MV-4-11 (cell line): ENCODE measurements around the gene MAP3K4.

Experiments
- DNase-seq: peaks from one replicate; lab custom pipeline; 2025; lab: John Stamatoyannopoulos, UW

Gene MAP3K4

DNA sequence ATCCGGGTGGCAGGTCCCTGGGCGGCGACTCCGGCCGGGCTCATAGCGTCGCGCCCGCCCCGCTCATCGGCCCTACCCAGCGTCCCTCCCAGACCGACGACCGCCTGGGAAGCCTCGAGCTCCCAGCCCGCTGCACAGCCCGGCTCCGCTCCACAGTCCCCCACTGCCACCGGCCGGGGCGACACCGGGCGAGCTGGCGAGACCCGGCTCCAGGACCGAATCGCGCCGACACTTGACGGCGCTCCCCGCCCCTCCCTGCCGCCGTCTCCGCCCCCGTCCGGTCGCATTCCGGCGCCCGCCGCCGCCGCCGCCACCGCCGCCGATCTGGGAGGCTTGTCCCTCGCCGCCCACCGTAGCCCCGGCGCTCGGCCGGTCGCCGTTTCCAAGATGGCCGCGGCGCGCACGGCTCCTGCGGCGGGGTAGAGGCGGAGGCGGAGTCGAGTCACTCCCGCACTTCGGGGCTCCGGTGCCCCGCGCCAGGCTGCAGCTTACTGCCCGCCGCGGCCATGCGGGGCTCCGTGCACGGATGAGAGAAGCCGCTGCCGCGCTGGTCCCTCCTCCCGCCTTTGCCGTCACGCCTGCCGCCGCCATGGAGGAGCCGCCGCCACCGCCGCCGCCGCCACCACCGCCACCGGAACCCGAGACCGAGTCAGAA, at the start of gene MAP3K4:
TSS of gene MAP3K4 (plus strand) at position 364 of the 655 bp plus-strand sequence. CDS start at position 527, 163 bp downstream.
- DNase-seq, result peak; percentile 49

DNA sequence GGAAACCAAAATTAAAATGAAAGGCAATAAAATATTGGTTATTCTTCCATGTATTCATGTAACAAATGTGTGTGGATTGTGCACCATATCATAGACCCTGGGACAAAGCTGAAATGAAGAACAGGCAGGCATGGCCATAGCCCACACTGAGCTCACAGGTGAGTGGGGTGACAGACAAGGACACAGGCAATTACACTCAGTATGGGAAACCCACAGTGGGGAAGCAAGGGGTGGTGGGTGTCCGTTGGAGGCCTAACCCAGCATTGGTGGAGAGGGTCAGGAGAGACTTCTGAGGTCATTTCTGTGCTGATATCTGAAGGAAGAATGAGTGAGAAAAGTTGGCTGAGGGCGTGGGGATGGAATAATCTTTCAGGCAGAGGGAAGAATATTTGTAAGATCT, 47.6 kb upstream of the MAP3K4 start:
- no peak for DNase-seq

- no peak for DNase-seq
Measured at GRCh38 chr6:160945516-160946177, 45.9 kb upstream of the MAP3K4 start.

- no peak for DNase-seq
Measured at GRCh38 chr6:160949531-160949930, 42.0 kb upstream of the MAP3K4 start.

DNA sequence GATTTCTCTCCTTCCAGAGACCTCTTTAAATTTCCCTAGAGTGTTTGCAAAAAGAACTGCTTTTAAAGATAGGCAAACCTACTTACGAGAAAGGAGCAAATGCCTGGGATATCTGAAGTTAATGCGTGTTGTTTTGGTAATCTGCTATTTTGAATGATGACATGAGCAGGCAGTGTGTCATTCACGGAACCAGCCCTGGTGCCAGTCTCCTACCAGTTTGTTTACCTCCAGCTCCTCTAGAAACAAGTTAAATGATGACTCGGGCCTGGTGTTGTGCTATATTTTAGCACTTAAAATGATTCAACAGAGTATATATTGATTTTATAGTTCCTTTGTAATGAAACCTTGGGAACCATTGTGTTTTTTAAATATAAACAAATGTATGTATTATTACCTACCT, 41.1 kb upstream of the MAP3K4 start:
- DNase-seq, result no peak

GRCh38 chr6:160951187-160952030, 40.2 kb upstream of the MAP3K4 start:
- DNase-seq, result no peak

DNA sequence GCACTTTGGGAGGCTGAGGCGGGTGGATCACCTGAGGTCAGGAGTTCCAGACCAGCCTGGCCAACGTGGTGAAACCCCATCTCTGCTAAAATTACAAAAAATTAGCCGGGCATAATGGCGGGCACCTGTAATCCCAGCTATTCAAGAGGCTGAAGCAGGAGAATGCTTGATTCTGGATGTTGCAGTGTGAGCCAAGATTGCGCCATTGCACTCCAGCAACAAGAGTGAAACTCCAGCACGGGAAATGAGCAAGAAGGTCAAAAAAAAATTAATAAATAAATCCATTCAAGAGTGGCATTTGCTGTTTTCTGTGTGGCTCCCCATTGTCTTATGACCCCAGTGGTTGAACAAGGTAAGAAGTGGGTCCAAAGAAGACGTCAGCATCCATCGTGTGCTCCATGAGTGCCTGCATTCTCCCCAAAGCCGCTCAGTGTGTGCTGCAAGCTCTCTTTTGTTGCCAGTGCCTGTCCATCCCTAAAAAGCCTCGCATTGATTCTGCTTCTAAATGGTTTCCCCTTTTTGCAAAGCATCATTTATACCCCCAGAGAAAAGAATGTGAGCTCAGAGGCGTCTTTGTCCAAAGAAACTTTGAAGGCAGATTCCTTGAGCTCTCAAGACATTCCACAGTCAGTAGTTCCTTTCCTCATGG, 38.8 kb upstream of the MAP3K4 start:
- peak; percentile 31 for DNase-seq

GRCh38 chr6:160955508-160956295, 35.9 kb upstream of the MAP3K4 start:
- DNase-seq, result no peak

DNA sequence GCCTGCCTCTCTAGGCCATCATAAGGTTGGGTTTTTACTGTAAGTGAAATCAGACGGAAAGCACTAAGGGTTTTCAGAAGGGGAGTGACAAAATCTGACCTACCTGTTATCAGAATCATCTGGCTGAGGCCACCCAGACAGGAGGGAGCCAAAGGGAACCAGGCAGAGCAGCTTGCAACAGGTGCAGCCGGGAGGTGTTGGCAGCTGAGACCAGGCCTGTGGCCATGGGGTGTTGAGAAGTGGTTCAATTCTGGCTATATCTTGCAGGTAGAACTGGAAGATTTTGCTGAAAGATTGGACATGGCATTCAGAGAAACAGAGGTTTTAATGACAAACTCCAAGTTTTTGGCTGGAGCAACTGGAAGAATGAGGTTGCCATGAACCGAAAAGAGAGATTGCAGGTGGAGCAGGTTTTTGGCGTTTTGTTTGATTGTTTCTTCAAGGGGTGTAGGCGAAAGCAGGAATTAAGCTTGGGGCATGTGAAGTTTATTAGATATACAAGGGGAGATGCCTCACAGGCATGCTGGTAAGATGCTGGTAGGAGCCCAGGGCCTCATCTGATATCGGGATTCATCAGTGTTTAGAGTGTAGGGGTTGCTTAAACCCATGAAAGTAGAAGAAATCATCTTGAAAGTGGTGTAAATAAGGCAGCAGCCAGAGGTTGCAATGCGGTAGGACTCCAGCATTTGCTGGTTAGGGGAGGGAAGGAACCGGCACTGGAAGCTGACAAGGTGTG, 35.1 kb upstream of the MAP3K4 start:
- no peak for DNase-seq

DNA sequence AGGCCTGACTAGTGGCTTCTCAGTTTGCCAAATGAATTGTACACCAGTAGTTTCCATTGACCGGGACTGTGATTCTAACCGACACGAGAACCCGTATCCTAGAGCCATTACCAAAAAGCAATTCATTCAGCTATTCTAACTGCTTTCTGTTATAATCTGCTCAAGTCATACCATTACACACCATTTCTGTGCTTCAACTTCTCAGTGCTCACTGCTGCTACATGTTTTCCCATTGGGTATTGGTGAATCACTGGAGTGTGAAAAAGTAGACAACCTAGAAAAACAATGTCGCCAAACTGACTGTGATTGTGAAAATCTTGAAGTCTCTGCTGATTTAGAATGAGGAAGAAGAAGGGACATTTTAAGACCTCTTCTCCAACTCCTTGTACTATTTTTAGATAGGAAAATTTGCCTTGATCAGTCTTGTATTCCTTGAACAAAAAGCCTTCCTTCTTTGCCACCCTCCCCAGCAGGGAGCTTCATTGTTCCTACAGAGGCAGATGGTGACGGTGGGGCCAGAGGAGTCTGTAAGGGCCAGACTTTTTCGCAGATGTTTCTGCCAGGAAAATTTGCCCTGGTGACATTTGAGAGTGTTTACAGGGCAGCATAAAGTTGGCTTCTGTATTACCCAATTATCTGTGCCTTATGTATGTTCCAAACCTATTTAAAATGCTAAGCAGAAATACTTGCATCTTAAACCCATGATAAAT, 31.7 kb upstream of the MAP3K4 start:
- peak; percentile 26 for DNase-seq

GRCh38 chr6:160960839-160961238, 30.7 kb upstream of the MAP3K4 start:
- DNase-seq, result no peak

DNA sequence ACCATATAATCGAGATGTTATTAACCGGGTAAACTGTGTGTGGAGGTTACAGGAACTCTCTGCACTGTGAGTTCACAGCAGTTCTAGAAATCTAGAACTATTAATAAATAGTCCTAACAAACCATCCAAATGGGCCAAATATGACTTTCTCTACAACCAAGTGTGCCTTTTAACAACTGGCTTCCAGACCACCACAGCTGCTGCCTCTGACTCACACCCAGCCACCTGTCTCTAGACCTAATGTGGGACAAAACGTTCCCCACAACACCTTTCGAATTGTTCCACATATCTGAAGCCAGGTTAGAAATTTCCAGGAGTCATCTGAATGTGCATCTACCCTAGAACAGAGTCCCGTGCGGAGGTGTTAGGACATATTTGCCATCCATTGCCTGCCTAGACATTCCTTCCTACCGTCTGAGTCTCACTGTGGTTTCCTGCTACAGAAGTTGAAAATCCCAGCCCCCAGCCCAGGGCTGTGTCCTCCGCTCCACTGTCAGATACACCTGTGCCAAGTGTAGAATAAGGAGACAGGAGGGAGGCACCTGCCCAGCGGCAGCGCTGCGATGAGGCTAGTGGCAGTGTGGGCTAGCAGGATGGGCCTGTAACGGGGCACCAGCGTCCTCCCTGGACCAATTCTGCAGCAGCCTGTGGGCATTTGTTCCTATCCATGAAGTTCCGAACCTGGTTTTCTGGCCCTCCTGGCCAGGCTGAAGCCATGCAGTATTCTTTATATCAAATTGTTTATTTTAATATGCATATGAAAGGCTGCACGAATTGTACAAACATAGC, 28.5 kb upstream of the MAP3K4 start:
- no peak for DNase-seq

GRCh38 chr6:160963651-160964050, 27.9 kb upstream of the MAP3K4 start:
- no peak for DNase-seq

DNA sequence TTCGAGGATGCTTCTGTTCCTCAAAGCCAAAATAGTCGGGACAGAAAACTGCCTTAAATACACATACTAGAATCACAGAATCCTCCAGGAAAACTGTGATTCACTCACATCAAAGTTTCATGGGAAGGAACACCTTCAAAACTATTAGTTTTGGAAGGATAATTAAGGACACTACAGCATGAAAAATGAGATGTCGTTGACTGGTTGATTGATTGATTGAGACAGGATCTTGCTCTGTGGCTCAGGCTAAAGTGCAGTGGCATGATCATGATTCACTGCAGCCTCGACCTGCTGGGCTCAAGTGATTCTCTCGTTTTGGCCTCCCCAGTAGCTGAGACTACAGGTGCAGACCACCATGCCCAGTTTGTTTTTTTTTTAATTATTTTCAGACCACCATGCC, 25.7 kb upstream of the MAP3K4 start:
- no peak for DNase-seq

- DNase-seq, result no peak
Measured at GRCh38 chr6:160966493-160967229, 24.9 kb upstream of the MAP3K4 start.

- DNase-seq, result no peak
Measured at GRCh38 chr6:160967351-160967750, 24.2 kb upstream of the MAP3K4 start.

GRCh38 chr6:160967833-160968232, 23.7 kb upstream of the MAP3K4 start:
- peak; percentile 57 for DNase-seq

- no peak for DNase-seq
Measured at GRCh38 chr6:160971171-160971570, 20.4 kb upstream of the MAP3K4 start.

GRCh38 chr6:160972111-160972510, 19.5 kb upstream of the MAP3K4 start:
- DNase-seq, result peak; percentile 87
